C4-2B (cell line): ENCODE measurements around the gene CABLES2.

Experiments used
- CTCF ChIP-seq: fragments of 450-650 bp; conservative IDR thresholded peaks from 2 replicates; pipeline ENCODE4 v1.5.1; 2017; ENCODE audit warnings: mild to moderate bottlenecking
- ZFX ChIP-seq: fragments of 450-650 bp; IDR thresholded peaks from 2 replicates; pipeline ENCODE4 v1.6.1; 2017

GRCh38 chr20:62428396-62429295, 21.6 kb upstream of the CABLES2 start:
- TF ChIP-seq CTCF (no peak), ZFX (no peak)
